Measurements from ENCODE around the gene C10orf105.

Gene C10orf105

GRCh38 chr10:71719464-71720201 is at the start of gene C10orf105:
TSS of gene C10orf105 (minus strand) at chr10:71719778. CDS start at chr10:71716337, 3,441 bp downstream.
- DNase-seq, result no peak

GRCh38 chr10:71767420-71768035 is 48.0 kb upstream of the C10orf105 start:
- DNase-seq, result no peak

- DNase-seq, result no peak
Measured at GRCh38 chr10:71766717-71767419, 47.3 kb upstream of the C10orf105 start.

- no peak for DNase-seq
Measured at GRCh38 chr10:71765906-71766716, 46.5 kb upstream of the C10orf105 start.

- DNase-seq, result no peak
Measured at GRCh38 chr10:71765176-71765904, 45.8 kb upstream of the C10orf105 start.

GRCh38 chr10:71763352-71764127 is 44.0 kb upstream of the C10orf105 start:
- no peak for DNase-seq

GRCh38 chr10:71762324-71762723 is 42.7 kb upstream of the C10orf105 start:
- no peak for DNase-seq

- no peak for DNase-seq
Measured at GRCh38 chr10:71761541-71762113, 42.0 kb upstream of the C10orf105 start.

GRCh38 chr10:71761105-71761511 is 41.5 kb upstream of the C10orf105 start:
- DNase-seq, result no peak

GRCh38 chr10:71757399-71757922 is 37.9 kb upstream of the C10orf105 start:
- DNase-seq, result no peak

- no peak for DNase-seq
Measured at GRCh38 chr10:71756311-71757191, 37.0 kb upstream of the C10orf105 start.

- no peak for DNase-seq
Measured at GRCh38 chr10:71755179-71755879, 35.8 kb upstream of the C10orf105 start.

GRCh38 chr10:71754562-71754961 is 35.0 kb upstream of the C10orf105 start:
- no peak for DNase-seq

- no peak for DNase-seq
Measured at GRCh38 chr10:71753960-71754505, 34.5 kb upstream of the C10orf105 start.

- DNase-seq, result no peak
Measured at GRCh38 chr10:71753091-71753959, 33.7 kb upstream of the C10orf105 start.

- no peak for DNase-seq
Measured at GRCh38 chr10:71752391-71753090, 33.0 kb upstream of the C10orf105 start.
